ENCODE data around the gene ZBTB16.
A peak's percentile ranks its signal among the peaks of the same experiment; 100 is the strongest.
"Not testable (repeated sequence)": the region's sequence is repeated elsewhere in the genome, so short reads cannot be mapped to it uniquely, and the experiment has no call there.

The ZBTB16 gene

DNA sequence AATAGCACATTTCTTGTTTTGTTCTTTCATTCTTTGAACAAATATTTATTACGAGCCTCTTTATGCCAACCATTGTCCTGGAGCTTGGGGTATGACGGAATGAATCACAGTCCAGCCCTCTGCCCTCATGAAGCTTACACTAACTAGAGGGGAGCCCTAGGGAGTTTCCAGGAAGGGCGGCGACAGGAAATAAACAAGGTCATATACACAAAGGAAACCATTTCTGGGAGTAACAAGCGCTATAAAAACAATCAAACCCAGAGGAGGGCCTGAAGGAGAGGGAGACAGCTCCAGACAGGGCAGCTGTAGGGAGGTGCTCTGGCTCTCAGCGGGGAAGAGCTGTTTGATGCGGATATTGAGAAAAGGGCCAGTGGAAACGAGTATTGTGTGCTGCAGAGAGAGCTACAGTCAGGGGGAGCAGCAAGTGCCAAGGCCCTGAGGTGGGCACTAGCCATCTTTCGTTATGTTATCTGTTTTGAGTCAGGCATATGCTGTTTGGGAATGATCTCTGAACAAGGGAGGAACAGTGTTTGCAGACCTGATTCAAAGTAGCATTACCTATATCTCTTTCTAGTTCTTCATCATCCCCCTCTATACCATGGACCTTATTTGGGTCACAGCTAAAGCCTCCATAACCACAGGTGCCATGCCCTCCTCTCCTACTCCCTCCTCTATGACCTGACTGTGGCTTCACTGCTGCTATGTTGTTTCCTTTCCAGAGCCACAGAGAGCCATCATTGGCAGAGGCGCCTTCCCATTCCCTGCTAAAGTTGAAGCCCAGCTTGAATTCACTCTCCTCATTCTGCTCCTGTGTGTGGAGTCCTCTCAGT is 15.3 kb upstream of the ZBTB16 start:
- DNase-seq, result no peak

GRCh38 chr11:114047327-114047726 is 12.2 kb upstream of the ZBTB16 start:
- DNase-seq, result no peak

- DNase-seq, result no peak
Measured at GRCh38 chr11:114049050-114049449, 10.5 kb upstream of the ZBTB16 start.

DNA sequence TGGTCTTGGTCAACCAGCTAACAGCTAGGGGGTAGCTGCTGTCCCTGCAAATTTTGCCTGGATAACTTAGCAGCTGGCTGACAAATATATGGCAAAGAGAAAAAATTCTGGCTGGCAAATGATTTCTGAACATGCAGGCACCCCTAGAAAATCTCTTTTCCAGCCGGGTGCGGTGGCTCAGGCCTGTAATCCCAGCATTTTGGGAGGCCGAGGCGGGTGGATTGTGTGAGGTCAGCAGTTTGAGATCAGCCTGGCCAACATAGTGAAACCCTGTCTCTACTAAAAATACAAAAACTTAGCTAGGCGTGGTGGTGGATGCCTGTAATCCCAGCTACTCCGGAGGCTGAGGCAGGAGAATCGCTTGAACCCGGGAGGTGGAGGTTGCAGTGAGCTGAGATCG is 9.7 kb upstream of the ZBTB16 start:
- DNase-seq, result not testable (repeated sequence)

- no peak for DNase-seq
Measured at GRCh38 chr11:114050258-114050927, 9.1 kb upstream of the ZBTB16 start.

DNA sequence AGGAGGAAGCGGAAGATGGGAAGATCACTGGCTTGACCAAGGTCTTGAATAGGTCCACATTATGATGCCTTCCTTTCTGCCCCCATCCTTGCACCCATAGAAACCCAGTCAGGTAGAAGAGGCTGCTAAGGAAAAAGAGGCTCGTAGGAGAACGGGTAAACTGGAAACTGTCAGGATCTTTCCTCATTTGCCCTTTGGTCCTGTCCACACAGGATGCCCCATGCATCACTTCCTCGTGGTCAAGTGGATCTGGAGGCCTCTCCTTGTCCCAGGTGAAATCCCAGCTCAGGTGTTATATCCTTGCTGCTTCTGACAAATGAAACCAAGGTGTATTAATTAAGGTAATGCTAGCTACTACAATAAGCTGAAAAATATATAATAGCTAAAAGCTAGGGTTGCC is 8.0 kb upstream of the ZBTB16 start:
- no peak for DNase-seq

- DNase-seq, result no peak
Measured at GRCh38 chr11:114052160-114052559, 7.4 kb upstream of the ZBTB16 start.

- no peak for DNase-seq
Measured at GRCh38 chr11:114053406-114053805, 6.1 kb upstream of the ZBTB16 start.

GRCh38 chr11:114054806-114055205 is 4.7 kb upstream of the ZBTB16 start:
- DNase-seq, result no peak

DNA sequence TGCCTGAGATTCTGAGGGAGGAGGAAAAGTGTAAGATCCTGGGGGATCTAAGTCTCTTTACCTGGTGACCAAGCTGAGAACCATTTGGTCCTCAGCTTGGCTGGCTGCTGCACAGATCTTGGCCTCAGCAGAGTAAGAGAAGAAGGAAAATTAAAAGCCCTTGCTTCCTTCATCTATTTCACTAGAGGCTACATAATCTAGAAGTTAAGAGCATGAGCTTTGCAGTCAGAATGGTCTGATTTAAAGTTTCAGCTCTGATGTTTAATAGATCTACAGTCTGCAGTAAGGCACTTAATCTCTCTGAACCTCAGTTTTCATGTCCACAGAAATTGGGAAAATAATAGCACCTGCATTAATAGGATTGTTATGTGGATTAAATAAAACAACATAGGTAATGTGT is 3.1 kb upstream of the ZBTB16 start:
- DNase-seq, result no peak

GRCh38 chr11:114057147-114057546 is 2.4 kb upstream of the ZBTB16 start:
- DNase-seq, result no peak

- DNase-seq, result no peak
Measured at GRCh38 chr11:114057605-114058004, 1.9 kb upstream of the ZBTB16 start.

DNA sequence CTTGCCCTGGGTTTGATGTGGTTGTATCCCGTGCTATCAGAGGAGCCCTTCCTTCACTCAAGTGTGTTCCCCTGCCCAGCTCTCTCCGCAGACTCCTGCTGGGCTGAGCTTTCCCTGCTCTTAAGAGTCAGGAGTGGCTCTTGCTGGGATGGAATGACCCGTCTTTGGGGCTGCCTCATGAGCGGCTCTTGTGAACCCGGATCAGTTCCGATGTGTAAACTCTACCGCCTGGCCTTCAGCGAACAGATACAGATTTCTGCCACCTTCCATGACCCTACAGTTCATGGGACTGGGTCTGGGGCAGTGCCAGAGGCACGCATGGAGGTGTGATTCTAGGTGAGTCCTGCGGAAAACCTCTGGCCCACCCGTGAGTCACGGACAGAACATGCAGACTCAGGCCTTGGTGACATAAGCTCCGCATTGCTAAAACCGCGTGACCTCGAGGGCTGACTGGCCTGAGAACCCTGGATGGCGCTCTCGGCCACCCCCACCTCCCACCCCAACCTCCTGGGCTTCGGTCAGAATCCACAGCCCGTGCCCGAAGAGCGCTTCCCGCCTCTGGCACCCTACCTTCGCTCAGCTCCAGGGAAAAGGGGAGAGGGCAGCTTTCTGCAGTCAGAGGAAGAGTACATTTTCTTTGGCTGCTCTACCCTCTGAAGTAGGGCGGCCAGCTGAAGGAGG is 1.3 kb upstream of the ZBTB16 start:
- DNase-seq, result no peak

GRCh38 chr11:114058871-114059277 is 637 bp upstream of the ZBTB16 start:
- no peak for DNase-seq

GRCh38 chr11:114059984-114060391 is 477 bp downstream of the ZBTB16 start:
- no peak for DNase-seq

GRCh38 chr11:114060392-114061047 is 1.0 kb downstream of the ZBTB16 start:
- peak; percentile 54 for DNase-seq

DNA sequence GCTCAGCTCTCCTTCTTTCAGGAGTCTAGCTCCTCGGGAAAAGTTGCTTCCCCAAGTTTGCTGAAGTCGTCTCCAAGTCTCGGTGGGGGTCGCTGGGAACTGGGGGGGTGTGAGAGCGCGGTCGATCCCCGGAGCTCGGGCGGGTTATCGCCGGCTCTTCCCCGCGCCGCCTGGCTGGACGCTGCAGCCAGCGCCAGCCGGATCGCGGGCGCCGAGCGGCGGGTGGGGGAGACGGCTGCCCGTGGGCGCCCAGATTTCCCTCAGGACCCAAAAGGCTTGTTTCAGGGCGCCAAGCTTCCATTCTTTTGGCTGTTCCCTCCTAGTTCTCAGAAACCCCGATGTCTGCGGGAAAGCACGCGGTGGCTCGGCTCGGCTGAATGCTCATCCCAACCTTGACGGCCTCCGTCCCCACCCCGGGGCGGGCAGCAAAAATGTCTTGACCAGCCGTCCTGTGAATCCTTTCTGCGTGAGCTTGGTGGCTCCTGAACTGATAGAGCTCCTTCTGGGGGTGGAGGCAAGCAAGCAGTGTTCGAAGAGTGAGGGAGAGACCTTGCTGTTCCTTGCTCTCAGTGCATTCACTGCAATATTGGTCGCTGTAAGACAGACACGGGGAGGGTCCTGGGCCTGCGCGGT is 1.7 kb downstream of the ZBTB16 start:
- no peak for DNase-seq

GRCh38 chr11:114061681-114062049 is 2.2 kb downstream of the ZBTB16 start:
- DNase-seq, result no peak

DNA sequence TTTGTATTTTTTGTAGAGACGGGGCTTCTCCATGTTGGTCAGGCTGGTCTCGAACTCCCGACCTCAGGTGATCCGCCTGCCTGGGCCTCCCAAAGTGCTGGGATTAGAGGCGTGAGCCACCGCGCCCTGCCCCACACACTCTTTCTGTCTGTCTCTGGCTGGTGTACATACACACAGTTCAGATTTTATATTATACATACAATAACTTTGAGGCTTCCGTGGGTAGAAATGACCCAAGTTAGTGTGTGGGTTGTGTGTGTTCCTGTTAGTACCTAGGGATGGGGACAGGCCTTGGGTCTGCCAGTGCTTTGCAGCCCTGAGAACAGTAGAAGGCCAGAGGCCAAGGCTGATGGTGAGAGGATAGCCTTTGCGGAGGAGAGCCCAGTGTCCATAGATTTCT is 2.8 kb downstream of the ZBTB16 start:
- no peak for DNase-seq

- DNase-seq, result no peak
Measured at GRCh38 chr11:114063149-114063828, 3.8 kb downstream of the ZBTB16 start.

GRCh38 chr11:114063829-114064201 is 4.3 kb downstream of the ZBTB16 start:
- no peak for DNase-seq

GRCh38 chr11:114064216-114064615 is 4.7 kb downstream of the ZBTB16 start:
- DNase-seq, result no peak
